ENCODE measurements around the gene RAB11FIP4. TPM values are rescaled to one million over a fixed set of nuclear protein-coding genes. Genes with fewer than 3 reads are reported as not detected.

The RAB11FIP4 gene
- total and polyA plus RNA-seq, 2 of the 8 experiments (the other 6 are each of a cell fraction or from before 2014, with no cell fraction given), result 21.7 to 53.2 TPM

DNA sequence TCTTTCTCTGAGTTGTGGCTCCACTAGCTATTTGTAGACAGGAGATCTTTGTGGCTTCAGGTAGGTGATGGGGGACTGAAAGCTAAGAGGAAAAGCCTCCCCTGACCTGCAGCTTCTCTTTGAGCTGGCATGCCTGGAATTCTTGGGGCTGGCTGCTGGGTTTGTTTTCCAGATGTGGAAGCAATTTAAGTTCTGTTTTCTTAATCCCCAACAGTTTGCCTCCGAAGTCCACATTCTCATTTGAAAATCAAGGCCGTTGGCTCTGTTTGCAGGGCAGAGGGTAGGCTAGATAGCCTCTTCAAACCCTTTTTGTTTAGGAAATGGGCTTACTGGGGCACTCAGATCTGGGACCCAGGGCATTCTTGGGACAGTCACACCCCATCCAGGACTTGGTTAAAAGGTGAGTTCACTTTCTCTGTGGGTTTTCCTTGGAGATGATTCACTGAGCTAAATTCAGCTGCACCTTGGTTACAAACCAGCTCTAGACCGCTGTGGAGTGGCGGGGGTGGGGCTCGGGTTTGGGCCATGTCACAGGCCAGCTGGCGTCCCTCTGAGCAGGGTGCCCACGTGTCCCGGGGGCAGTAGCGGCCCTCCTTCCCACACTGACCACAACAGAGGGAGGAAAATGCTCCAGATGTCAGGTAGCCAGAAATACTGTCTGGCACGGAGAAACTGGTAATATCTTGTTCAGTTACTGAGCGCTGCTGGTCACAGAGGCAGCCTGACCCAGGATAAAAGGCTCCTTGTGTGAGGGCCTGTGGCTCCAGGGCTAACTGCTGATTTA is 108.5 kb downstream of the RAB11FIP4 start:
- H4K5ac ChIP-seq (ENCODE audit: insufficient read length, low read depth, low read length), result peak overlapping the region; percentile 19
- H2BK120ac ChIP-seq (replicated peaks; ENCODE audit: low read depth, low read length), result no peak overlapping the region
- H3K27ac ChIP-seq (ENCODE audit: low read depth, low read length), result peak overlapping the region; percentile 43; the same call in 1 of the 2 replicates
- H4K8ac ChIP-seq (ENCODE audit: extremely low read depth, insufficient read depth, low read length), result no peak overlapping the region
- no peaks in the 10 kb centered on the region for H3K9me3 ChIP-seq (ENCODE audit: insufficient read depth in 2 of 2, low read depth in 1 of 2, low read length in 1 of 2)
- peak overlapping the region; percentile 20; the same call in 1 of the 2 replicates for H2BK12ac ChIP-seq (ENCODE audit: low read depth, low read length)
- H3K14ac ChIP-seq (ENCODE audit: insufficient read length), result no peak overlapping the region
- H3K27me3 ChIP-seq (replicated peaks in 1 of 4; ENCODE audit: control insufficient read depth in 3 of 4, extremely low read depth in 1 of 4, insufficient read depth in 3 of 4, low read length in 3 of 4), result no peaks in the 10 kb centered on the region
- 0 out of 2 replicates have a peak overlapping the region, but pooled peaks have one; percentile 3 for H2BK20ac ChIP-seq (ENCODE audit: low read length)
- no peaks in the 10 kb centered on the region for H3K23me2 ChIP-seq (ENCODE audit: low read depth, low read length)
- H3K18ac ChIP-seq (ENCODE audit: extremely low read depth, low read length), result peak overlapping the region; percentile 39
- FAIRE-seq (no peak), DNase-seq (ENCODE audit: low read depth in 1 of 2, low spot score in 2 of 2) (peak in 1 of 2 experiments; percentile 58)
- H2AK5ac ChIP-seq (ENCODE audit: low read depth, low read length), result no peak overlapping the region
- 47% methylated on average over 11 of the region's 11 CpGs; no CpG with 5 or more reads in 1 of the 2 experiments for WGBS, 2 experiments (ENCODE audit: extremely low coverage in 1 of 2, insufficient coverage in 1 of 2, insufficient read length in 1 of 2, insufficient replicate concordance in 2 of 2, low coverage in 1 of 2, low lambda C conversion rate in 2 of 2, missing lambda C conversion rate in 1 of 2)
- H3K79me1 ChIP-seq (ENCODE audit: low read depth, low read length), result peaks cover 8% of the 10 kb centered on the region
- no peaks in the 10 kb centered on the region for H3K36me3 ChIP-seq (ENCODE audit: control insufficient read depth in 2 of 4, insufficient read depth in 4 of 4, low read length in 3 of 4)
- ChIA-PET POLR2A (ENCODE audit: partially characterized antibody) (interaction anchor here (1.0 to 4.0 kb wide), 4 partner anchors 9 to 61 kb away, joined by 3 to 36 read pairs (median 10); no protein-coding TSS in a partner anchor), CTCF (ENCODE audit: partially characterized antibody) (interaction anchor here (1.0 to 4.6 kb wide), 6 partner anchors 10 to 63 kb away, joined by 3 to 33 read pairs (median 5); no protein-coding TSS in a partner anchor)
- no peak overlapping the region for H2AFZ ChIP-seq (ENCODE audit: low read length)
- H3K9ac ChIP-seq (replicated peaks in 1 of 4; ENCODE audit: extremely low read depth in 1 of 4, low read depth in 3 of 4, low read length in 3 of 4), result no peak overlapping the region; a peak in 1 of 7 replicates
- peaks cover 16 to 35% (median 22%) of the 10 kb centered on the region in 4 experiments for H3K4me1 ChIP-seq (replicated peaks in 1 of 4; ENCODE audit: control insufficient read depth in 3 of 4, insufficient read depth in 4 of 4, low read length in 3 of 4)
- peak overlapping the region in 1 of 4 experiments; percentile 0; a peak in 2 of 8 replicates for H3K4me3 ChIP-seq (ENCODE audit: extremely low read depth in 1 of 4, insufficient read depth in 2 of 4, low read depth in 3 of 4, low read length in 4 of 4)
- H2BK15ac ChIP-seq (ENCODE audit: low read length), result no peak overlapping the region
- no peak overlapping the region for H3K23ac ChIP-seq (ENCODE audit: insufficient read length)
- H4K91ac ChIP-seq (replicated peaks; ENCODE audit: insufficient read length, low read length), result peak overlapping the region; percentile 1
- peak overlapping the region; percentile 46 to 55 for H3K4me2 ChIP-seq (ENCODE audit: insufficient read depth in 1 of 2, low read depth in 2 of 2, low read length in 2 of 2)
- H3K56ac ChIP-seq (replicated peaks; ENCODE audit: insufficient read length, low read depth, low read length), result no peak overlapping the region
- H4K20me1 ChIP-seq (replicated peaks in 1 of 2; ENCODE audit: control insufficient read depth in 1 of 2, insufficient read depth in 2 of 2, low read length in 2 of 2), result peaks cover 5 to 10% of the 10 kb centered on the region in 2 experiments
- H3K4ac ChIP-seq (replicated peaks; ENCODE audit: insufficient read length, low read depth, low read length), result no peak overlapping the region
- peaks cover 0 to 55% of the 10 kb centered on the region in 2 experiments; a peak in 2 of 4 replicates for H3K79me2 ChIP-seq (ENCODE audit: control insufficient read depth in 1 of 2, insufficient read depth in 2 of 2, low read length in 2 of 2)
- peak overlapping the region; percentile 64 for H2BK5ac ChIP-seq (ENCODE audit: low read depth, low read length)
- peak; percentile 56 for TF ChIP-seq ASH2L (IDR thresholded peaks at IDR 0.05; ENCODE audit: low read length)
- TF ChIP-seq, protein P1, sequence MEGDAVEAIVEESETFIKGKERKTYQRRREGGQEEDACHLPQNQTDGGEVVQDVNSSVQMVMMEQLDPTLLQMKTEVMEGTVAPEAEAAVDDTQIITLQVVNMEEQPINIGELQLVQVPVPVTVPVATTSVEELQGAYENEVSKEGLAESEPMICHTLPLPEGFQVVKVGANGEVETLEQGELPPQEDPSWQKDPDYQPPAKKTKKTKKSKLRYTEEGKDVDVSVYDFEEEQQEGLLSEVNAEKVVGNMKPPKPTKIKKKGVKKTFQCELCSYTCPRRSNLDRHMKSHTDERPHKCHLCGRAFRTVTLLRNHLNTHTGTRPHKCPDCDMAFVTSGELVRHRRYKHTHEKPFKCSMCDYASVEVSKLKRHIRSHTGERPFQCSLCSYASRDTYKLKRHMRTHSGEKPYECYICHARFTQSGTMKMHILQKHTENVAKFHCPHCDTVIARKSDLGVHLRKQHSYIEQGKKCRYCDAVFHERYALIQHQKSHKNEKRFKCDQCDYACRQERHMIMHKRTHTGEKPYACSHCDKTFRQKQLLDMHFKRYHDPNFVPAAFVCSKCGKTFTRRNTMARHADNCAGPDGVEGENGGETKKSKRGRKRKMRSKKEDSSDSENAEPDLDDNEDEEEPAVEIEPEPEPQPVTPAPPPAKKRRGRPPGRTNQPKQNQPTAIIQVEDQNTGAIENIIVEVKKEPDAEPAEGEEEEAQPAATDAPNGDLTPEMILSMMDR (IDR thresholded peaks at IDR 0.05; ENCODE audit: control extremely low read depth in 1 of 3, insufficient read depth in 1 of 3, low read depth in 1 of 3, low read length in 3 of 3), result no peak
- no peak for TF ChIP-seq JUND (IDR thresholded peaks at IDR 0.05; ENCODE audit: low read length)
- no peak for TF ChIP-seq NANOG (IDR thresholded peaks at IDR 0.05; ENCODE audit: insufficient read depth, low read depth, low read length, poor library complexity, severe bottlenecking)
- TF ChIP-seq POU5F1 (IDR thresholded peaks at IDR 0.05; ENCODE audit: low read depth, low read length), result no peak
- no peak for TF ChIP-seq PHF8 (conservative IDR thresholded peaks at IDR 0.05; ENCODE audit: low read depth, low read length)
- TF ChIP-seq HDAC6 (IDR thresholded peaks at IDR 0.05; ENCODE audit: low read depth, low read length), result no peak
- TF ChIP-seq, protein P2, sequence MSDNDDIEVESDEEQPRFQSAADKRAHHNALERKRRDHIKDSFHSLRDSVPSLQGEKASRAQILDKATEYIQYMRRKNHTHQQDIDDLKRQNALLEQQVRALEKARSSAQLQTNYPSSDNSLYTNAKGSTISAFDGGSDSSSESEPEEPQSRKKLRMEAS (IDR thresholded peaks at IDR 0.05), result peak; percentile 32; the same call in 1 of the 2 replicates
